Pulmonary artery endothelial cell (primary cell): Measurements from ENCODE around the gene FUT3. TPM values are rescaled to one million over a fixed set of nuclear protein-coding genes. Genes with fewer than 3 reads are reported as not detected.
"Not testable (repeated sequence)": the region's sequence is repeated elsewhere in the genome, so short reads cannot be mapped to it uniquely, and the experiment has no call there.

Experiments
- DNase-seq: peaks from one replicate; pipeline ENCODE4 v3.0.0-alpha.2; 2011; ENCODE audit warnings: low read depth, low spot score
- total RNA-seq: library from RNA; depleted of rRNA; stranded (reverse); fragments of >200 nt; gene quantifications from 2 replicates; pipeline ENCODE4 v1.2.3, GENCODE V29; 2014

FUT3 gene
- total RNA-seq, 1 donor from 2014 or later: not detected

DNA sequence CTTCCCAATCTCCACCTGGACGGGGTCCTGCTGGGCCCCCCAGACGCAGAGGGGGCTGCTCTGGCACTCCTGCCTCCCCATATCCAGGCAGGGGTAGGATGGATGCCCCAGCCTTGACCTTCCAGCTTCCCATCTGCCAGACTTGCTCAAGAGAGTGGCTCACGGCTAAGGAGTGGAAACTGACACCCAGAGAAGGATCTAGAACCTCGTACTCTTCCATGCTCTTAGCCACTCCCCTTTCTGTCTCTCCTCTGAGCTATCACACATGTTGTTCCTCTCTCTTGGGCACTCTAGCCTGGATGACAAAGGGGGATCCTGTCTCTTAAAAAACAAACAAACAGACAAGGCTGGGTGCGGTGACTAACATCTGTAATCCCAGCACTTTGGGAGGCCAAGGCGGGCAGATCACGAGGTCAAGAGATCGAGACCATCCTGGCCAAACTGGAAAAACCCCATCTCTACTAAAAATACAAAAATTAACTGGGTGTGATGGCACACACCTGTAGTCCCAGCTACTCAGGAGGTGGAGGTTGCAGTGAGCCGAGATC, 31.2 kb upstream of the FUT3 start:
- no peak for DNase-seq

DNA sequence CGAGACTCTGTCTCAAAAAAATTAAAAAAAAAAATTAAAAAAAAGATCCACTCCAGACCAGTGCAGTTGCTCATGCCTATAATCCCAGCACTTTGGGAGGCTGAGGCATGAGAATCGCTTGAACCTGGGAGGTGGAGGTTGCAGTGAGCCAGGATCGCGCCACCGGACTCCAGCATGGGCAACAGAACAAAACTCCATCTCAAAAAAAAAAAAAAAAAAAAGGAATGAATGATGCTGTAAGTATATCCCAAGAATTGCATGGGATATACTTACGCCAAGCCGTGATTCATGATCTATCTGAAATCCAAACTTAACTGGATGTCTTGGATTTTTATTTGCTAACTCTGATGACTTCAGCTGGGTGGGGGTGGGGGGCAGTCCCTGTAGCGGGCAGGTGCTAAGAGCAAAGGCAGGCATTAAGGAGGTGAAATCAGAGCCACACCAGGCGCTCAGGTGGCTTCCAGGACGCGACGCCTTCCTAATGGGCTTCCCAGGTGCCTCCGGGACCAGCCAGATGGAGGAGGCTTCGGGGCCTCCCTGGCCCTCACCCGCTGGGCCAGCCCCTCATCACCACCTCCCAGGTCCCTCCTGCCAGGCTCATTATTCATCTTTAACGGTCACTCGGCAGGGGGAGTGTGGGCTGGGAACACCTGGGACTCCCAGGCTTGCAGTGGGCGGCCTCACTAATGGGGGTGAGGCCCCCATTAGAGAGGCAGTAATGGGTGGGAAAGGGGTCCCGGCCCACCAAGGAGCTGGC, 30.5 kb upstream of the FUT3 start:
- DNase-seq: no peak

DNA sequence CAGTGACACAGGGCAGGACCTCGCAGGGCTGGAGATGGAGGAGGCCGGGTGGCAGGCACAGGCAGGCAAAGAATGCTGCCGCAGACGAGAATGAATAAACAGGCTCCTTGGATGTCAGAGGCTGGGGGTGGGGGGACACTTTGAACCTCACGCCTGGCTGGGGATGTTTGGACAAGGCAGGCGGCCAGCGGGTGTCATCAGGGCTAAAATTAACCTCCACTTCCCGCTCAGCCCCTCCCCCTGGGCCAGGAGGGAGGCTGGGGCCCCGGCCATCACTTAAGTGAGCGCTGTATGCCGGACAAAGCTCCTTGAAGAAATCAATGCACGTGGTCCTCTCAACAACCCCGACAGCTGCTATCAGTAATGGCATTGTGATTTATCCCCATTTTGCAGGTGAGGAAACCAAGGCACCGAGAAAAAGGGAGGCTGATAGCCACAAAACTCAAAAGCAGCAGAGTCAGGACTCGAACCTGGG, 29.4 kb upstream of the FUT3 start:
- no peak for DNase-seq

DNA sequence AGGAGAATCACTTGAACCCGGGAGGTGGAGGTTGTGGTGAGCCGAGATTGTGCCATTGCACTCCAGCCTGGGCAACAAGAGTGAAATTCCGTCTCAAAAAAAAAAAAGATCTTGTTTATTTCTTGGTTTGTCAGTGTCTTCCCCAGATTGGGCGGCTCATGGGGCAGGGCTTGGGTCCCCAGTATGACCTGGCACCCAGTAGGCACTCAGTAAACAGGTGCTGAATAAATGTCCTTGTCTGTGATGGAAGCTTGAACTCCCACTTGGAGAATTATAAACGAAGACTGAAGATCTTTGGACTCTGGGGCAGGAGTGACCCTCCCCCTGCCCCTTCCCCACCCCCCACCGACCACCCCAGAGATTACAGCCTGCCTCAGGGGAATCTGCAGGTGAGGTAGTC, 28.9 kb upstream of the FUT3 start:
- no peak for DNase-seq

DNA sequence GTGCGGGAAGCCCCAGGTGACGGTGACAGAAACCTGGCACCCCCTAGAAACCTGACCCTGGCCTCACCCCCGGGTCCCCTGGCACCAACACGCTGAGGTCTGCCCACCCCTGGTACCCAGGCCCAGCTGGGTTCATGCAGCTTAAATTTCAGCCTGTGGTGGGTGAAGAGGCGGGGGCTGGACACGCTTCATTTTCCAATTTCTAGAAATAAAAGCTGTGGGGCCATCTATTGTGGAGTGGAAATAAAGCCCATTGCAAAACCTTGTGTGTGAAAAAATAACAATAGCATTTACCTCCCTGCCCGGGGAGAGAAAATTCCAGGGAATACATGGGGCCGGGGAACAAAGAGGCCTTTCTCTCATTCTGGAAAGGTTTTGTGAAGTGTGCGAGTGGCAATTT, 26.6 kb upstream of the FUT3 start:
- DNase-seq: no peak

DNA sequence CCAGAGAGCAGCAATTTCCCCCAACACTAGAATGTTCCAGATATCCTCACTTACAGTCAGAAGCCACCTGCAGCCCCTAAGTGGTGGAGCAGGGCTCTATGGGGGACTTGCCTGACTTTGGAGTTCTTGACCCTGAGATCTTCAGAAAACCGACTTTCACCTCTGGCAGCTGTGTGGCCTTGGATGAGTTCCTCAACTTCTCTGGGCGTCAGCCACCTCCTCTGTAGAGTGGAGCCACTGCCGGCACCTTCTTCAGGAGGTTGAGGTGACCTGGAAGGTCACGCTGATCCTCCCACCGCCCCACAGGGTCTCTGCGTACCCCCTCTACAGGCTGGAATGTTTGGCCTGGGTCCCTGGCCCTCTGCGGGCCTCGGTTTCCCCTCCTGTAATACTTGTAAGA, 26.2 kb upstream of the FUT3 start:
- DNase-seq: no peak

DNA sequence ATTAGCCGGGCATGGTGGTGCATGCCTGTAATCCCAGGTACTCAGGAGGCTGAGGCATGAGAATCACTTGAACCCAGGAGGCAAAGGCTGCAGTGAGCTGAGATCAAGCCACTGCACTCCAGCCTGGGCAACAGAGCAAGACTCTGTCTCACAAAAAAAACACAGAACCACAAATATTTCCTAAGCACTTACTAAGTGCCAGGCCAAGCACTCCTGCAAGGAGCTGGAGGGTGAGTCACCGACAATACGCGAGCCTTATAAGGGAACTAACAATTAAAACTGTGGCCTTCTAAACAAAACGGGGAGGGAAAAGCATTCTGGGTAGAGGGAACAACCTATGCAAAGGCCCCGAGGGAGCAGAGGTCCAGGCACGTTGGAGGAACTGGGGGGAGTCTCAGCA, 23.2 kb upstream of the FUT3 start:
- not testable (repeated sequence) for DNase-seq

DNA sequence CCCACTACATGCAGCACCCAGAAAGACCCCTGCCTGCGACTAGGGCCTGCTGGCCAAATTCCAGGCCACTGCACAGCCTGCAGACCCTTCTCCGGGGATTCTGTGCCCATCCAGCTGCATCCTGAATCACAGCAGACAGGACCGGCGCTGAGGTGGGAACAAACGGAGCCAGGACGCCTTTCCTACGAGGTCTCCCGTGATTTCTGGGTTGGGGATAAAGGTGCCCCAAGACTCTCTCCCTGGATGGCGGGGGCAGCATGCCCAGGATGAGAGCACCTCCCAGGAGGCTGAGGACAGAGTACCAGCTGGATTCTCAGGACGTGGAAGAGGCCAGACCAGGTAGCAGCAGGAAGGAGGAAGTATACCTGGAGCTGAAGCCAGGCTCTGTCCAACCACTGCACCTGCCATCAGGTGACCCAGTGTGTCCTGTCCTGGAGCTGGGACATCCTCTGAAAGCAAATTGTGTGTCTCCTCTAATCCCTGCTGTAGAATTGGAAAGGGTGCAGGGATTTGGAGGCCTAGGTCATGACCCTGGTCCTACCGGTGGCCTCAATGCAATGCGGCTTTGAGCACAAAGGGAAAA, 22.5 kb upstream of the FUT3 start:
- DNase-seq: no peak

DNA sequence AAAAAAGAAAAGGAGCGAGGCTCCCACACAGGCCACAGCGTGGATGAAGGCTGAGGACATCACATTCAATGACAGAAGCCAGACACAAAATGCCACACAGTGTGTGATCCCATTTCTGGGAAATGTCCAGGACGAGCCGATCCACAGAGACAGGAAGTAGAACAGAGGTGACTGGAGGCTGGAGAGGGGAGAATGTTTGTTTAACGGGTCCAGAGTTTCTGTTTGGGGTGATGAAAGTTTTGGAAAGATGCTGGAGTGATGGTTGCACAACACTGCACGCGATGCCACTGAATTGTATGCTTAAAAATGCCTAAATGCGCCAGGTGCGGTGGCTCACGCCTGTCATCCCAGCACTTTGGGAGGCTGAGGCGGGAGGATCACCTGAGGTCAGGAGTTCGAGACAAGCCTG, 19.7 kb upstream of the FUT3 start:
- no peak for DNase-seq

DNA sequence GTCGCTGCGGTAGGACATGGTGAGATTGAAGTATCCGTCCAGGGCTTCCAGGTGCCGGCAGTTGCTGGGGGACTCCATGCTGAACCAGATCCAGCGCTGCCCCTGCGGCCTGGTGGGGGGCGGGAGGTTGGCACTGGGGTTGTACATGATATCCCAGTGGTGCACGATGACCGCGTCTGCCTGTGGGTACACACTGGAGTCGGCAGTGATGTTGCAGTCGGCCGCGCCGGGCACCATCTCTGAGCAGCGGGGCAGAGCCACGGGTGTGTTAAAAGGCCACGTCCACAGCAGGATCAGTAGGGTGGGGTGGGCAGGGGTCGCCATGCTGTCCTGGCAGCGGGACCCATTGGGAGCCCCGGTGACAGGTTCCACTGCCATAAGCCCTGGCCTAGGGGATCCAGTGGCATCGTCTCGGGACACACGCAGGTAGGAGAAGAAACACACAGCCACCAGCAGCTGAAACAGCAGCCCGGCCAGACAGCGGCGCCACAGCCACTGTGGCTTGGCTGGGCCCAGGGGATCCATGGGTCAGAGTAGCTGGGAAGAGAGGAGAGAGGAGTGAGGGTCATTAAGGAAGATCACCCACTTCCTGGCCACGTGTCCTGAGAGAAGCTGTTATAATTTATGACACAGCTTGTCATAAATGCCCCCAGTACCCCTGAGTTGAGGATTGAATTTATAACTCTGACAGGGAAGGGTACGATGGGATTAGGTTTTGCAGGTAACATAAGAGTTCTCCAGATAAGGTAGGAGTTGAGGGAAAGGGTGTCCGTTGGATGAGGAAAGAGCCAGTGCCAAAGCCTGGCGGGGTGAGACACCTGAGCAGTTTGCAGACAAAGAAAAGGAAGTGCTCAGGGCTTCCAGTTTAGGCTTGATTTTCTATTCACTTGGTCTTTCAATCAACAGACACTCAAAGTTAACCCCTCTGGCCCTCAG, 16.2 kb upstream of the FUT3 start:
- DNase-seq: no peak

DNA sequence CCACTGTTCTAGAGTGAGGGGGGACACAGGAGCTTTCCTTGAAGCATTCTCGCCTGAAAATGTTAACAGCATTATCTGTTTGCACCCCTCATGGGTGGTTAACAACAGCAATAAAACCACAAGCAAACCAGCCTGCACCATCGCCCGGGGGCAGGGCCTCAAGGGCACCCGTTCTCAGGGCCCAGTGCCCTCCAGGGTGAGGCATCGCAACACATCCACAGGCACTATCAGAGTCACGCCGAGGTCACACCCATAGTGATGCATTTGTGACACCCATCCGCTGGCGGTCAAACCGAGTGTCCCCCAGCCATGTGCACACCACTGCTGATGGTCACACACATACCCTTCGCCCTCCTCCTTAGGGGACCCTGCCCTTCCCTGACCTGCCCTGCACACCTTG, 14.5 kb upstream of the FUT3 start:
- DNase-seq: no peak

DNA sequence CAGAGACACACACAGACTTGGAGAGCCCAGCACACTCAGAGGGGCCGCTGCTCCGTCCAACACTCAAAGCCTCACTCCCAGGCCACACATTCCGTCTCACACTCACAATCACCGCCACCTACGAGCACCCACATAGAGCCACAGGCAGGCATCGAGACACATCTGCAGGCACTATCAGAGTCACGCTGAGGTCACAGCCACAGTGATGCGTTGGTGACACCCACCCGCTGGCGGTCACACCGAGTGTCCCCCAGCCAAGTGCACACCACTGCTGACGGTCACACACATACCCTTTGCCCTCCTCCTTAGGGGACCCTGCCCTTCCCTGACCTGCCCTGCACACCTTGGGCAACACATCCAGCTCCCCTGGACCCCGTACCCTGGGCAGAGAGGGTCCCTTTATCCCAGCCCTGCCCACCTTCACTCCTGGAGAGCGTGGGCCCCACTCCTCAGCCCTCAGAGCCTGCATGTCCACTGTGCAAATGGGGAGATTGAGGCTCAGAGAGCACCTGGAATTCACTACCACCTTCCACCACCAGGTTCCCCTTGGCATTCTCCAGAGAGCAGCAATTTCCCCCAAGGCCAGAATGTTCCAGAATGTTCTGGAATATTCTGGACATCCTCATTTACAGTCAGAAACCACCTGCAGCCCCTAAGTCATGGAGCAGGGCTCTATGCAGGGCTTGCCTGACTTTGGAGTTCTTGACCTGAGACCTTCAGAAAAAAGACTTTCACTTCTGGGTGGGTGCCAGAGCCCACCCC, 13.7 kb upstream of the FUT3 start:
- DNase-seq: no peak

DNA sequence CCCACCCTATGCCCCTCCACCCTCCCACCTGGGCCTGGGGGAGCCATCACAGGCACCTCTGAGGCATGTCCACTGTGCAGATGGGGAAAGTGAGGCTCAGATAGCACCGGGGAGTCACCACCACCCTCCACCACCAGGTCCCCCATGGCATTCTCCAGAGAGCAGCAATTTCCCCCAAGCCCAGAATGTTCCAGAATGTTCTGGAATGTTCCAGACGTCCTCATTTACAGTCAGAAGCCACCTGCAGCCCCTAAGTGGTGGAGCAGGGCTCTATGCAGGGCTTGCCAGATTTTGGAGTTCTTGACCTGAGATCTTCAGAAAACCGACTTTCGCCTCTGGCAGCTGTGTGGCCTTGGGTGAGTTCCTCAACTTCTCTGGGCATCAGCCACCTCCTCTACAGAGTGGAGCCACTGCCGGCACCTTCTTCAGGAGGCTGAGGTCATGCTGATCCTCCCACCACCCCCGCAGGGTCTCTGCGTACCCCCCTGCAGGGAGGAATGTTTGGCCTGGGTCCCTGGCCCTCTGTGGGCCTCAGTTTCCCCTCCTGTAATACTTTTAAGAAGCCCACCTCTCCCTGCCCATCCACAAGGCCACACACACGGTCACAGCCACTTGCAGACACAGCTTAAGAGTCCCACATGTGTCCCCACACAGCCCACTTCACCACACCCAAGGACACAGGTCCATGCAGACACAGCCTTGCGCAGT, 12.9 kb upstream of the FUT3 start:
- DNase-seq: no peak

DNA sequence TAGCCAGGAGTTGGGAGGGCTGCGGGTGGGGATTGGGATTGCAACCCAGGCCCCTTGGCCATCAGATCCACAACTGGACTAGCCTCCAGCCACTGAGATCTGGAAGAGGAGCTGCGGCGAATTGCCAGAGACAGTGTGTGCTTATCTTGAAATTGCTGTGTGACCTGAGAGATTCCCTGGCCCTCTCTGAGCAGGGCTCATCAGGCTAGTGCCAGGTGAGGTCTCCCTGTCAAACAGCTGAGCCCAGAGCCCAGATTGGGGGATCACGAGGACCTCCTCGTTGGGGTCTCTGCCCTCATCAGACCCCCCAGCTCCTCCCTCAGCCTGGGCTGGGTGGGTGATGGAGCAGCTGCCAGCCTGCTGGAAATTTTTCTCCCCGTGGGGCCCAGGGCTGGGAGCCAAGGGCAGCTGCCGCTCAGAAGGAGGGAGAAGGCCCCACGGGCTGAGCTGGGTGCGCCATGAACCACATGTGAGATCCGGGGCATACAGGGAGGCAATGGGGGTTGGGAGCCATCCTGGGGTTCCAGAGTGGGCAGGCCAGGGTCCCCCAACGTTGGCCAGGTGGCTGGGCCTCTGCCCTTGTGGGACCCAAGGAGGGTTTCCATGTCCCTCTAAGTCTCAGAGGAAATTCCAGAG, 11.9 kb upstream of the FUT3 start:
- DNase-seq: no peak

DNA sequence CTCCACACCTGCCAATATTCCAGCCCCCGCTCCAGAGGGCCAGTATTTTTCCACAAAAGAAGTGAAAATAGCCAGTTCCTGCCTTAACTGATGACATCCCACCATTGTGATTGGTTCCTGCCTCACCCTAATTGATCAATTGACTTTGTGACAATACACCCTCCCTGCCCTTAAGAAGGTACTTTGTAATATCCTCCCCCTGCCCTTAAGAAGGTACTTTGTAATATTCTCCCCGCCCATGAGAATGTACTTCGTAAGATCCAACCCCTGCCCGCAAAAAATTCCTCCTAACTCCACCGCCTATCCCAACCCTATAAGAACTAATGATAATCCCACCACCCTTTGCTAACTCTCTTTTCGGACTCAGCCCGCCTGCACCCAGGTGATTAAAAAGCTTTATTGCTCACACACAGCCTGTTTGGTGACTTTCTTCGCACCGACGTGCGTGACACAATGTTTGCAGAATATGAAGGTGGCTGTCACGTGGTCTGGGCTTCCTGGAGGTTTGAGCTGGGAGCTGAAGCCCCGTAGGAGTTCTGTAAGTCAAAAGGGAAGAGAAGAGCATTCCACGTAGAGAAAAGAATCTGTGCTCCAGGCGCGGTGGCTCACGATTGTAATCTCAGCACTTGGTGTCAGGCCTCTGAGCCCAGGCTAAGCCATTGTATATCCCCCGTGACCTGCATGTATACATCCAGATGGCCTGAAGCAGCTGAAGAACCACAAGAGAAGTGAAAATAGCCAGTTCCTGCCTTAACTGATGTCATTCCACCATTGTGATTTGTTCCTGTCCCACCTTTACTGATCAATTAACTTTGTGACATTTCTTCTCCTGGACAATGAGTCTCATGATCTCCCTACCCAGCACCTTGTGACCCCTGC, 6.2 kb upstream of the FUT3 start:
- DNase-seq: no peak

DNA sequence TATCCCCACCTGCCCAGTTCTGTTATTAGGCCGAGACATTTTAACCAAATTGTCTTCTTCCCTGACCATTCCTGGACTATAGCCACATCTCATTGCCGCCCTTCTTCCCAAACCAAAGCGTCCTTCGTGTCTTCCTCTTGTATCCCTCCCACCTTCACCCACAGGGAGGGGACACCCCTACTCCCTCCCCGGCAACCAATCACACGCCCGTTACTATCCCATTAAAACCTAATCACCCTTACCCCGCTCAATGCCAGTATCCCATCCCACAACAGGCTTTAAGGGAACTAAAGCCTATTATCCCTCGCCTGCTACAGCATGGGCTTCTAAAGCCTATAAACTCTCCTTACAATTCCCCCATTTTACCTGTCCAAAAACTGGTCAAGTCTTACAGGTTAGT, 3.9 kb upstream of the FUT3 start:
- DNase-seq: not testable (repeated sequence)

DNA sequence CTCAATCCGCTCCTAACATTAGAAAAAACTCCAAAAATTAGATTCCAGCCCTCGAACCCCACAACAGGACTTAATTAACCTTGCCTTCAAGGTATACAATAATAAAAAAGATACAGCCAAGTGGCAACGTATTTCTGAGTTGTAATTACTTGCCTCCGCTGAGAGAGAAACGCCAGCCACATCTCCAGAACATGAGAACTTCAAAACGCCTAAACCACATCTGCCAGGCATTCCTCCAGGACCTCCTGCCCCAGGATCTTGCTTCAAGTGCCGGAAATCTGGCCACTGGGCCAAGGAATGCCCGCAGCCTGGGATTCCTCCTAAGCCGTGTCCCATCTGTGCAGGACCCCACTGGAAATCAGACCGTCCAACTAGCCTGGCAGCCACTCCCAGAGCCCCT, 2.9 kb upstream of the FUT3 start:
- not testable (repeated sequence) for DNase-seq

DNA sequence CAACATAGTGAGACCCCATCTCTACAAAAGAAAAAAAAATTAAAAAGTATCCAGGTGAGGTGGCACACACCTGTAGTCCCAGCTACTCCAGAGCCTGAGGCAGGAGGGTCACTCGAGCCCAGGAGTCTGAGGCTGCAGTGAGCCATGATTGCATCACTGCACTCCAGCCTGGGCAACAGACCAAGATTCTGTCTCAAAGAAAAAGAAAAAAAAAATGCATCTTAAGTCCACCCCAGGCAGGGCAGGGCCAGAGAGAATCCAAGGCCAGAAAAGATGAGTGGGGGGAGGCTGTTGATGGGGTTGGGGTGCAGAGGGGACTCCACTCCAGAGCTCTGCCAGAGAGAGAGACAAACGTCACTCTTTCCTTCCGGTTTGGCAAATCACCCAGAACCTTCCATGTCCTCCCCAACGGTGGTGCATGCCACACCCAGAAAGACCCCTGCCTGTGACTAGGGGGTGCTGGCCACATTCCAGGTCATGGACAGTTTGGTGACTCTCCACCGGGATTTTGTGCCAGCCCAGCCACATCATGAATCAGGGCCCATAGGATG, 431 bp downstream of the FUT3 start:
- no peak for DNase-seq

DNA sequence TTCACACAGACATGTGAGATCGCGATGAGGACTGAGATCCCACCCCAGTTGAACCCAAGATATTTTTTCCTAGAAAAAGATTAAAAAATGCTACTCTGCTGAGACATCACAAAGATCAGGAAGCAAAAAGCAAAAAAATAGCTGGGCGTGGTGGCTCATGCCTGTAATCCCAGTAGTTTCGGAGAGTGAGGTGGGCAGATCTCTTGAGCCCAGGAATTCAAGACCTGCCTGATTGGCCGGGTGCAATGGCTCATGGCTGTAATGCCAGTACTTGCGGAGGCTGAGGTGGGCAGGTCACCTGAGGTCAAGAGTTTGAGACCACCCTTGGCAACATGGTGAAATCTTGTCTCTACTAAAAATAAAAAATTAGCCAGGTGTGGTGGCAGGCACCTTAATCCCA, 1.1 kb downstream of the FUT3 start:
- DNase-seq: no peak
